B cell (primary cell): ENCODE results near the gene ITPR2. TPM values are rescaled to one million over a fixed set of nuclear protein-coding genes. Genes with fewer than 3 reads are reported as not detected.

Experiments used
- ATAC-seq: fragments of 200-7000 bp; cut with Tn5 transposase; one replicate; pipeline ENCODE4 v1.10.0; 2021; ENCODE audit warnings: low read depth, mild to moderate bottlenecking, moderate number of reproducible peaks, moderate library complexity
- CTCF ChIA-PET: fragments of 350-600 bp; sonication (Branson Sonifier 250); formaldehyde crosslinking; loops from one replicate; lab custom pipeline; 2021; ENCODE audit warnings: antibody characterized with exemption, inconsistent platforms; lab: Charles Lee
- POLR2A ChIA-PET: fragments of 350-600 bp; sonication (Branson Sonifier 250); formaldehyde crosslinking; loops from one replicate; lab custom pipeline; 2021; ENCODE audit warnings: antibody characterized with exemption; lab: Charles Lee
- DNase-seq: peaks from one replicate; pipeline ENCODE4 v3.0.0; 2013
- H2AFZ ChIP-seq: 2 replicates; pipeline ENCODE4 v1.6.1; 2012; ENCODE audit warnings: mild to moderate bottlenecking, low read depth, low read length; ENCODE audit not compliant: insufficient read depth, poor library complexity, severe bottlenecking
- H3K27ac ChIP-seq, 2 donors: 1 replicate in 1 of 2; 2 replicates in 1 of 2; pipeline ENCODE4 v1.5.1; 2012 to 2013; ENCODE audit warnings: low read length in 2 of 2, mild to moderate bottlenecking in 2 of 2, moderate library complexity in 1 of 2
- H3K27me3 ChIP-seq, 4 experiments: fragments of 200-600 bp in 1 of 4; sonication (generic) in 1 of 4; replicated peaks in 1 of 4; 1 replicate in 2 of 4; 2 replicates in 2 of 4; pipeline versions ENCODE4 v1.6.1 to v1.7.0; 2013 to 2016; ENCODE audit warnings: low read length in 3 of 4, mild to moderate bottlenecking in 2 of 4, mixed read lengths in 1 of 4, moderate library complexity in 1 of 4; ENCODE audit not compliant: insufficient read depth in 4 of 4, control insufficient read depth in 3 of 4; ENCODE audit errors: control extremely low read depth in 1 of 4
- H3K36me3 ChIP-seq, 2 experiments: replicated peaks in 1 of 2; 1 replicate in 1 of 2; 2 replicates in 1 of 2; pipeline versions ENCODE4 v1.6.1 to v1.7.1; 2013; ENCODE audit warnings: low read length in 1 of 2; ENCODE audit not compliant: insufficient read depth in 2 of 2, control insufficient read depth in 1 of 2; ENCODE audit errors: control extremely low read depth in 1 of 2, extremely low read depth in 1 of 2
- H3K4me1 ChIP-seq, 2 donors: fragments of 200-600 bp in 1 of 2; sonication (generic) in 1 of 2; 1 replicate in 1 of 2; 2 replicates in 1 of 2; pipeline versions ENCODE4 v1.5.1 to v1.6.1; 2013 to 2017; ENCODE audit warnings: low read length in 2 of 2; ENCODE audit not compliant: control insufficient read depth in 2 of 2, insufficient read depth in 2 of 2
- H3K4me2 ChIP-seq: replicated peaks from 2 replicates; pipeline ENCODE3; 2012; ENCODE audit warnings: mild to moderate bottlenecking, low read depth, low read length; ENCODE audit not compliant: poor library complexity, severe bottlenecking
- H3K4me3 ChIP-seq, 5 experiments: fragments of 200-600 bp in 1 of 5; sonication (generic) in 1 of 5; 1 replicate in 3 of 5; 2 replicates in 2 of 5; pipeline versions ENCODE4 v1.5.1 to v1.7.0; 2011 to 2016; ENCODE audit warnings: low read length in 4 of 5, mild to moderate bottlenecking in 4 of 5, low read depth in 2 of 5, control low read depth in 1 of 5, moderate library complexity in 1 of 5; ENCODE audit not compliant: insufficient read depth in 1 of 5; ENCODE audit errors: control extremely low read depth in 1 of 5, extremely low read depth in 1 of 5
- H3K79me2 ChIP-seq: fragments of 200-600 bp; sonication (generic); one replicate; pipeline ENCODE4 v1.6.0; 2016; ENCODE audit warnings: low read length; ENCODE audit not compliant: control insufficient read depth, insufficient read depth
- H3K9ac ChIP-seq: fragments of 200-600 bp; sonication (generic); 2 replicates; pipeline ENCODE4 v1.6.1; 2017; ENCODE audit warnings: mild to moderate bottlenecking, low read length, moderate library complexity
- H3K9me3 ChIP-seq, 3 donors: one replicate each; pipeline versions ENCODE4 v1.6.1 to v1.7.1; 2013; ENCODE audit warnings: low read length in 2 of 3; ENCODE audit not compliant: control insufficient read depth in 2 of 3, insufficient read depth in 1 of 3; ENCODE audit errors: control extremely low read depth in 1 of 3
- H4K20me1 ChIP-seq: 2 replicates; pipeline ENCODE4 v1.6.0; 2012; ENCODE audit warnings: mild to moderate bottlenecking, low read length; ENCODE audit not compliant: insufficient read depth, control insufficient read depth, poor library complexity, severe bottlenecking
- H3K27ac Mint-ChIP-seq: one replicate; pipeline ENCODE4 v1.8.0; 2021; ENCODE audit warnings: mixed read lengths
- H3K27me3 Mint-ChIP-seq: one replicate; pipeline ENCODE4 v1.8.0; 2021; ENCODE audit warnings: mixed read lengths
- H3K4me1 Mint-ChIP-seq: one replicate; pipeline ENCODE4 v1.8.0; 2021; ENCODE audit warnings: mixed read lengths
- H3K4me3 Mint-ChIP-seq: one replicate; pipeline ENCODE4 v1.8.0; 2021; ENCODE audit warnings: mixed read lengths
- H3K9me3 Mint-ChIP-seq: one replicate; pipeline ENCODE4 v1.8.0; 2022; ENCODE audit warnings: mixed read lengths; ENCODE audit not compliant: insufficient read depth
- EZH2 ChIP-seq: IDR thresholded peaks from 2 replicates; pipeline ENCODE4 v1.6.1; 2012; ENCODE audit warnings: borderline replicate concordance, low read depth, mild to moderate bottlenecking, moderate library complexity, low read length; ENCODE audit not compliant: insufficient read depth, poor library complexity, severe bottlenecking
- WGBS: methylation state at CpG from one replicate; pipeline ENCODE4 v1.1.5; 2013; ENCODE audit warnings: missing lambda C conversion rate; ENCODE audit not compliant: insufficient coverage; 5-methylcytosine and 5-hydroxymethylcytosine counted together
- intact Hi-C: fragments of 100-400 bp; cut with micrococcal nuclease; formaldehyde crosslinking; loops from one replicate; pipeline ENCODE4 v1.10.0; 2022
- polyA plus RNA-seq: library from polyadenylated mRNA; depleted of rRNA; stranded (reverse); fragments of >200 nt; gene quantifications from 2 replicates; pipeline ENCODE4 v1.2.3, GENCODE V29; 2012
- total RNA-seq, 2 donors: library from RNA; stranded (reverse); fragments of 120-200 nt in 1 of 2; gene quantifications; 1 replicate in 1 of 2; 2 replicates in 1 of 2; pipeline versions ENCODE4 v1.2.3 to v1.2.4, GENCODE V29; 2013 to 2022
- TF ChIP-seq, protein P1 (sequence below): fragments of 200-600 bp; IDR thresholded peaks from one replicate; pipeline ENCODE4 v1.8.0; 2022; ENCODE audit warnings: antibody characterized with exemption, mild to moderate bottlenecking

ITPR2 gene
- total and polyA plus RNA-seq, 2 donors (not counting 1 experiment from before 2014, with no cell fraction given): 4.3 to 113 TPM

- no peak overlapping the region for H2AFZ ChIP-seq
- H3K27me3 ChIP-seq: no peaks in the 10 kb centered on the region
- H3K9ac ChIP-seq: no peak overlapping the region
- H3K4me2 ChIP-seq: no peak overlapping the region
- no peak for TF ChIP-seq EZH2
- TF ChIP-seq, protein P1, sequence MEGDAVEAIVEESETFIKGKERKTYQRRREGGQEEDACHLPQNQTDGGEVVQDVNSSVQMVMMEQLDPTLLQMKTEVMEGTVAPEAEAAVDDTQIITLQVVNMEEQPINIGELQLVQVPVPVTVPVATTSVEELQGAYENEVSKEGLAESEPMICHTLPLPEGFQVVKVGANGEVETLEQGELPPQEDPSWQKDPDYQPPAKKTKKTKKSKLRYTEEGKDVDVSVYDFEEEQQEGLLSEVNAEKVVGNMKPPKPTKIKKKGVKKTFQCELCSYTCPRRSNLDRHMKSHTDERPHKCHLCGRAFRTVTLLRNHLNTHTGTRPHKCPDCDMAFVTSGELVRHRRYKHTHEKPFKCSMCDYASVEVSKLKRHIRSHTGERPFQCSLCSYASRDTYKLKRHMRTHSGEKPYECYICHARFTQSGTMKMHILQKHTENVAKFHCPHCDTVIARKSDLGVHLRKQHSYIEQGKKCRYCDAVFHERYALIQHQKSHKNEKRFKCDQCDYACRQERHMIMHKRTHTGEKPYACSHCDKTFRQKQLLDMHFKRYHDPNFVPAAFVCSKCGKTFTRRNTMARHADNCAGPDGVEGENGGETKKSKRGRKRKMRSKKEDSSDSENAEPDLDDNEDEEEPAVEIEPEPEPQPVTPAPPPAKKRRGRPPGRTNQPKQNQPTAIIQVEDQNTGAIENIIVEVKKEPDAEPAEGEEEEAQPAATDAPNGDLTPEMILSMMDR: no peak
- H3K9me3 ChIP-seq: no peaks in the 10 kb centered on the region
- Mint-ChIP-seq H3K9me3 (no peaks in the 10 kb centered on the region), H3K27ac (no peak overlapping the region), H3K4me1 (peaks cover 50% of the 10 kb centered on the region), H3K27me3 (no peaks in the 10 kb centered on the region), H3K4me3 (no peak overlapping the region)
- WGBS: no CpG with 5 or more reads among the region's 1 CpG
- H3K4me1 ChIP-seq: peaks cover 0 to 11% of the 10 kb centered on the region in 2 donors
- DNase-seq: no peak
- no peak overlapping the region for H3K27ac ChIP-seq
- H3K79me2 ChIP-seq: peaks cover 84% of the 10 kb centered on the region
- peaks cover 24% of the 10 kb centered on the region for H4K20me1 ChIP-seq
- POLR2A ChIA-PET: no interaction called here
- no peak overlapping the region for H3K4me3 ChIP-seq
- H3K36me3 ChIP-seq: no peaks in the 10 kb centered on the region
- intact Hi-C loops: no loop called here
- CTCF ChIA-PET: no interaction called here
- no peak for ATAC-seq
Measured at GRCh38 chr12:26825459-26826016, 7.5 kb downstream of the ITPR2 start.

DNA sequence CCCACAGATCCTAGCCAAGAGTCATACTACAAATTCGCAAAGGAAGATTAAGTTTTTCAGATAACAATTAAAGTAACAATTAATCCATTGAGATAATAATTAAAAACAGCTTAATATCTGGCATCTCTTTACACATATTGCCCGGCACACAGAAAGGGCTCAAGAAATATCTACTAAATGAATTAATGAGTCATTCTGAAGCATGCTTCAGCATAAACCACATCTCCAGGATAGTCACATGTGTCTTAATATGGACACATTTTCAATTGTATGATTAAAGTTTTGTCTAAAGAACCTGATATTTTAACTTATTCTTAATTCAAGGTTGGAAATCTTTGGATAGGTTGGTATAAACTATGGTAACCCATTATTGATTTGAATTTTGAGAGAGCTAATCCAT, 9.6 kb downstream of the ITPR2 start:
- Histone ChIP-seq H3K27ac (no peak overlapping the region), H3K9me3 (no peaks in the 10 kb centered on the region), H3K4me1 (peaks cover 0 to 7% of the 10 kb centered on the region in 2 donors), H2AFZ (no peak overlapping the region), H3K4me2 (no peak overlapping the region), H3K36me3 (no peaks in the 10 kb centered on the region), H3K27me3 (no peaks in the 10 kb centered on the region), H4K20me1 (peaks cover 23% of the 10 kb centered on the region), H3K79me2 (peaks cover 82% of the 10 kb centered on the region), H3K4me3 (no peak overlapping the region), H3K9ac (no peak overlapping the region)
- POLR2A ChIA-PET: no interaction called here
- ATAC-seq: no peak
- Mint-ChIP-seq H3K27ac (no peak overlapping the region), H3K4me3 (no peak overlapping the region), H3K27me3 (no peaks in the 10 kb centered on the region), H3K4me1 (peaks cover 37% of the 10 kb centered on the region), H3K9me3 (no peaks in the 10 kb centered on the region)
- WGBS: no CpG with 5 or more reads among the region's 2 CpGs
- CTCF ChIA-PET: no interaction called here
- TF ChIP-seq, protein P1: no peak
- TF ChIP-seq EZH2: no peak
- DNase-seq: no peak
- intact Hi-C loops: no loop called here
